Heart left ventricle (tissue), 16 donors: ENCODE measurements around the gene LFNG. TPM values are rescaled to one million over a fixed set of nuclear protein-coding genes. Genes with fewer than 3 reads are reported as not detected.

ENCODE experiments used
- ATAC-seq, 4 donors: fragments of 200-7000 bp; cut with Tn5 transposase; one replicate each; pipeline ENCODE4 v1.9.1; 2020 to 2022; ENCODE audit warnings: moderate library complexity in 4 of 4, mild to moderate bottlenecking in 3 of 4, moderate number of reproducible peaks in 1 of 4
- DNase-seq, 5 donors: peaks; one replicate each; pipeline ENCODE4 v3.0.0-alpha.2; 2020
- H3K27ac ChIP-seq, 12 donors: fragments of 200-600 bp; sonication (generic) in 4 of 12; one replicate each; pipeline versions ENCODE4 v1.5.0 to v1.8.0; 2016 to 2022; ENCODE audit warnings: mild to moderate bottlenecking in 2 of 12
- H3K27me3 ChIP-seq, 9 donors: fragments of 200-600 bp; sonication (generic) in 2 of 9; one replicate each; pipeline versions ENCODE4 v1.5.1 to v1.8.0; 2016 to 2022; ENCODE audit warnings: mild to moderate bottlenecking in 3 of 9
- H3K36me3 ChIP-seq, 9 donors: fragments of 200-600 bp; sonication (generic) in 2 of 9; one replicate each; pipeline versions ENCODE4 v1.5.0 to v1.8.0; 2018 to 2022; ENCODE audit warnings: mild to moderate bottlenecking in 2 of 9
- H3K4me1 ChIP-seq, 12 donors: fragments of 200-600 bp; sonication (generic) in 4 of 12; one replicate each; pipeline versions ENCODE4 v1.5.0 to v1.8.0; 2016 to 2022; ENCODE audit warnings: mild to moderate bottlenecking in 3 of 12
- H3K4me3 ChIP-seq, 12 donors: fragments of 200-600 bp; sonication (generic) in 4 of 12; one replicate each; pipeline versions ENCODE4 v1.5.0 to v1.8.0; 2017 to 2022; ENCODE audit warnings: mild to moderate bottlenecking in 9 of 12, moderate library complexity in 4 of 12
- H3K9me3 ChIP-seq, 12 donors: fragments of 200-600 bp; sonication (generic) in 4 of 12; one replicate each; pipeline versions ENCODE4 v1.5.0 to v1.8.0; 2016 to 2022; ENCODE audit warnings: mild to moderate bottlenecking in 1 of 12
- CTCF ChIP-seq, 12 donors: fragments of 200-600 bp; sonication (generic) in 4 of 12; IDR thresholded peaks; one replicate each; pipeline versions ENCODE4 v1.5.0 to v1.8.0; 2018 to 2022; ENCODE audit warnings: antibody characterized with exemption in 12 of 12, mild to moderate bottlenecking in 5 of 12
- POLR2A ChIP-seq, 2 donors: fragments of 450-650 bp; IDR thresholded peaks; one replicate each; pipeline ENCODE4 v1.6.1; 2017; ENCODE audit warnings: antibody characterized with exemption in 2 of 2, mild to moderate bottlenecking in 2 of 2, moderate library complexity in 2 of 2
- WGBS, 4 donors: extraction: QIAGEN DNeasy Blood & Tissue Kit in 2 of 4; methylation state at CpG; one replicate each; pipeline versions ENCODE4 v1.1.5 to v1.1.7; 2013 to 2018; 5-methylcytosine and 5-hydroxymethylcytosine counted together
- intact Hi-C, 10 donors: fragments of 100-400 bp; cut with DNase I; formaldehyde crosslinking; loops; one replicate each; pipeline versions ENCODE4 v1.11.1 to v1.14.2; 2022
- polyA plus RNA-seq, 2 donors: library from polyadenylated mRNA; stranded (reverse); fragments of 200-250 nt; gene quantifications; one replicate each; pipeline ENCODE4 v1.2.3, GENCODE V29; 2013
- total RNA-seq, 9 donors: library from RNA; depleted of rRNA in 2 of 9; stranded (reverse); fragments of >200 nt in 2 of 9; fragmentation: NEBNext Ultra II Directional in 3 of 9; extraction: Animal tissue kit (Norgen Biotek cat#: 25700) in 3 of 9; gene quantifications; one replicate each; pipeline versions ENCODE4 v1.1.0 to v1.2.4, GENCODE V29; 2016 to 2023
- donor health status: ischemic (EF 13 %, LVEDD 7.1; RV severe dilation, severe dysfunction).
- donor health status: healthy with polysubstance abuse.
- donor health status: DM: no; HTN: yes; CAD: no.
- donor health status: DM: no; HTN: no; CAD: no.
- donor health status: ischemic (EF 25% LVEDD 6.9; RV normal size, moderate dysfunction).
- donor health status: ischemic (EF 25% LVEDD 5.7; RV mildly dilated, moderate dysfunction).
- donor health status: healthy.
- donor health status: DM: yes; HTN: yes; CAD: no.
- donor health status: ischemic (EF 35%, LVEDD 5.7; RV mildly dilated, moderate dysfunction).
- donor health status: nonischemic (EF 11% LVEDD 7.7; RV severe dilation, severe dysfunction).
- donor health status: DM: yes; HTN: yes; CAD: no.
- donor health status: PGD.
- donor health status: ischemic (EF 29% LVEDD 5.4; RV normal size, mild dysfunction).
- donor health status: nonischemic (EF 23%, LVEDD 6.1; RV moderate dilation, normal function).

The LFNG gene
- total and polyA plus RNA-seq, 11 donors, result 3.1 to 22.8 (median 7.6) TPM

- Histone ChIP-seq H3K27ac (peak overlapping the region in 5 of 12 donors; percentile 7 to 52 (median 42)), H3K36me3 (no peaks in the 10 kb centered on the region), H3K4me3 (peak overlapping the region in 4 of 12 donors; percentile 2 to 36 (median 16)), H3K9me3 (peaks cover 0 to 11% (median 8%) of the 10 kb centered on the region in 12 donors), H3K27me3 (peaks cover 0 to 29% (median 0%) of the 10 kb centered on the region in 9 donors), H3K4me1 (peaks cover 4 to 39% (median 30%) of the 10 kb centered on the region in 12 donors)
- TF ChIP-seq CTCF (IDR thresholded peaks at IDR 0.05), result no peak
- no peak for TF ChIP-seq POLR2A (IDR thresholded peaks at IDR 0.05)
- ATAC-seq, result no peak
- intact Hi-C loops, result loop anchor here in 6 of 10 donors (5.0 to 10.0 kb wide), 4 partner anchors 44 to 206 kb away; partner anchors contain the start of genes AMZ1 (in 2 of the 6), BRAT1 (in 2 of the 6) and IQCE (in 2 of the 6)
- DNase-seq, result peak in 1 of 5 donors; percentile 20
- WGBS, 4 donors, result 60 to 82% (median 63%) methylated on average over 5 to 19 of the region's 19 CpGs
Observed at GRCh38 chr7:2478800-2479199, 40.8 kb upstream of the LFNG start.

GRCh38 chr7:2479276-2480069 is 40.1 kb upstream of the LFNG start:
- no peaks in the 10 kb centered on the region for H3K36me3 ChIP-seq
- DNase-seq, result peak in 1 of 5 donors; percentile 5
- H3K9me3 ChIP-seq, result peaks cover 0 to 11% (median 8%) of the 10 kb centered on the region in 12 donors
- H3K4me1 ChIP-seq, result peaks cover 4 to 44% (median 30%) of the 10 kb centered on the region in 12 donors
- peaks cover 0 to 29% (median 0%) of the 10 kb centered on the region in 9 donors for H3K27me3 ChIP-seq
- WGBS, 4 donors, result 63 to 75% (median 69%) methylated on average over 15 to 16 of the region's 16 CpGs
- no peak for ATAC-seq
- H3K4me3 ChIP-seq, result peak overlapping the region in 1 of 12 donors; percentile 28
- TF ChIP-seq POLR2A (IDR thresholded peaks at IDR 0.05), result no peak
- TF ChIP-seq CTCF (IDR thresholded peaks at IDR 0.05), result no peak
- H3K27ac ChIP-seq, result peak overlapping the region in 2 of 12 donors; percentile 42 to 47
- intact Hi-C loops, result loop anchor here in 8 of 10 donors (2.0 to 10.0 kb wide), 7 partner anchors 38 to 205 kb away; partner anchors contain the start of genes BRAT1 (in 3 of the 8), IQCE (in 3 of the 8), AMZ1 (in 2 of the 8) and LFNG (in 1 of the 8)

GRCh38 chr7:2480070-2480408 is 39.5 kb upstream of the LFNG start:
- WGBS, 4 donors, result 37 to 69% (median 47%) methylated on average over 5 to 21 of the region's 21 CpGs
- peak in 2 of 5 donors; percentile 35 to 65 for DNase-seq
- TF ChIP-seq POLR2A (IDR thresholded peaks at IDR 0.05), result no peak
- TF ChIP-seq CTCF (IDR thresholded peaks at IDR 0.05), result no peak
- Histone ChIP-seq H3K27me3 (peaks cover 0 to 25% (median 0%) of the 10 kb centered on the region in 9 donors), H3K36me3 (no peaks in the 10 kb centered on the region), H3K27ac (peak overlapping the region in 1 of 12 donors; percentile 19), H3K4me3 (no peak overlapping the region), H3K4me1 (peaks cover 4 to 44% (median 30%) of the 10 kb centered on the region in 12 donors), H3K9me3 (peaks cover 0 to 11% (median 8%) of the 10 kb centered on the region in 12 donors)
- ATAC-seq, result peak in 1 of 4 donors; percentile 2
- intact Hi-C loops, result loop anchor here in 4 of 10 donors (2.0 to 10.0 kb wide), 4 partner anchors 37 to 75 kb away; partner anchors contain the start of genes BRAT1 (in 1 of the 4), IQCE (in 1 of the 4) and LFNG (in 1 of the 4)

- H3K27ac ChIP-seq, result no peak overlapping the region
- TF ChIP-seq CTCF (IDR thresholded peaks at IDR 0.05) (no peak), POLR2A (IDR thresholded peaks at IDR 0.05) (no peak)
- no peak overlapping the region for H3K4me3 ChIP-seq
- DNase-seq, result no peak
- peaks cover 0 to 11% (median 8%) of the 10 kb centered on the region in 12 donors for H3K9me3 ChIP-seq
- peaks cover 4 to 44% (median 30%) of the 10 kb centered on the region in 12 donors for H3K4me1 ChIP-seq
- H3K27me3 ChIP-seq, result peaks cover 0 to 15% (median 0%) of the 10 kb centered on the region in 9 donors
- ATAC-seq, result no peak
- H3K36me3 ChIP-seq, result no peaks in the 10 kb centered on the region
- intact Hi-C loops, result loop anchor here in 4 of 10 donors (2.0 to 10.0 kb wide), 4 partner anchors 36 to 74 kb away; partner anchors contain the start of genes BRAT1 (in 1 of the 4), IQCE (in 1 of the 4) and LFNG (in 1 of the 4)
- WGBS, 4 donors, result 81 to 91% (median 89%) methylated on average over 4 of the region's 4 CpGs
Observed at GRCh38 chr7:2481195-2481594, 38.4 kb upstream of the LFNG start.
